GM12878 (cell line): ENCODE measurements around the gene RGS6. TPM values are rescaled to one million over a fixed set of nuclear protein-coding genes. Genes with fewer than 3 reads are reported as not detected.

Experiments used
- ASH2L ChIP-seq: fragments of 300-600, 200-600 bp; sonication (generic); IDR thresholded peaks from 2 replicates; pipeline ENCODE4 v1.6.1; 2017; ENCODE audit warnings: low read depth, mild to moderate bottlenecking, borderline replicate concordance
- BCL11A ChIP-seq: IDR thresholded peaks from 2 replicates; pipeline ENCODE4 v1.6.1; 2011; ENCODE audit warnings: low read depth, low read length
- BCLAF1 ChIP-seq: fragments of 450-650 bp; IDR thresholded peaks from 2 replicates; pipeline ENCODE4 v1.6.1; 2017; ENCODE audit warnings: antibody characterized with exemption, mild to moderate bottlenecking, moderate library complexity
- BRCA1 ChIP-seq: IDR thresholded peaks from 2 replicates; pipeline ENCODE4 v1.6.1; 2011; ENCODE audit warnings: low read depth, low read length, improper control_type of control experiment
- CREM ChIP-seq: IDR thresholded peaks from 2 replicates; pipeline ENCODE4 v1.6.1; 2014; ENCODE audit warnings: antibody characterized with exemption, low read depth
- GATAD2B ChIP-seq: fragments of 450-650 bp; conservative IDR thresholded peaks from 2 replicates; pipeline ENCODE4 v1.6.1; 2017; ENCODE audit warnings: low read depth, mild to moderate bottlenecking, moderate library complexity
- IKZF2 ChIP-seq, 2 experiments: fragments of 450-650 bp; IDR thresholded peaks; 2 replicates each; pipeline ENCODE4 v1.6.1; 2017; ENCODE audit warnings: mild to moderate bottlenecking in 2 of 2, moderate library complexity in 2 of 2
- IRF4 ChIP-seq: IDR thresholded peaks from 2 replicates; pipeline ENCODE4 v1.6.1; 2011; ENCODE audit warnings: low read depth, low read length
- NFYB ChIP-seq: IDR thresholded peaks from 2 replicates; pipeline ENCODE4 v1.6.1; 2011; ENCODE audit warnings: low read depth, mild to moderate bottlenecking, low read length, improper control_type of control experiment, moderate library complexity; ENCODE audit not compliant: insufficient read depth
- PAX5 ChIP-seq: IDR thresholded peaks from 2 replicates; pipeline ENCODE4 v1.6.1; 2011; ENCODE audit warnings: low read depth, low read length, borderline replicate concordance
- PAX8 ChIP-seq: fragments of 450-650 bp; IDR thresholded peaks from 2 replicates; pipeline ENCODE4 v1.6.1; 2017; ENCODE audit warnings: mild to moderate bottlenecking, moderate library complexity
- PML ChIP-seq: IDR thresholded peaks from 2 replicates; pipeline ENCODE4 v1.6.1; 2012; ENCODE audit warnings: low read length, inconsistent platforms
- STAT1 ChIP-seq: fragments of 450-650 bp; conservative IDR thresholded peaks from 2 replicates; pipeline ENCODE4 v1.6.1; 2014; ENCODE audit warnings: antibody characterized with exemption, mild to moderate bottlenecking
- TBL1XR1 ChIP-seq: IDR thresholded peaks from 2 replicates; pipeline ENCODE4 v1.6.1; 2012; ENCODE audit warnings: low read depth, low read length, improper control_type of control experiment
- TCF3 ChIP-seq: IDR thresholded peaks from 2 replicates; pipeline ENCODE4 v1.6.1; 2012; ENCODE audit warnings: low read depth, mild to moderate bottlenecking, low read length, borderline replicate concordance; ENCODE audit not compliant: insufficient read depth
- YBX1 ChIP-seq: fragments of 450-650 bp; IDR thresholded peaks from 2 replicates; pipeline ENCODE4 v1.6.1; 2016; ENCODE audit warnings: antibody characterized with exemption
- ZNF687 ChIP-seq: fragments of 450-650 bp; IDR thresholded peaks from 2 replicates; pipeline ENCODE4 v1.6.1; 2017; ENCODE audit warnings: mild to moderate bottlenecking, moderate library complexity
- ZSCAN29 ChIP-seq: fragments of 450-650 bp; IDR thresholded peaks from 2 replicates; pipeline ENCODE4 v1.6.1; 2017; ENCODE audit warnings: mild to moderate bottlenecking, moderate library complexity
- polyA plus RNA-seq, 11 experiments: library from polyadenylated mRNA; depleted of rRNA in 4 of 11; unstranded in 6 of 11; stranded (reverse) in 5 of 11; fragments of >200 nt; fragmentation: Nextera tagmentation in 4 of 11; fragmentation: Illumina TruSeq in 1 of 11; extraction: Ambion mirVana in 4 of 11; extraction: Trizol in 1 of 11; gene quantifications; 1 replicate in 1 of 11; 2 replicates in 10 of 11; pipeline versions ENCODE4 v1.2.1 to v1.2.3, GENCODE V29; 2011 to 2016; ENCODE audit warnings: inconsistent platforms in 2 of 11, missing spikeins in 2 of 11, low read depth in 1 of 11
- total RNA-seq, 4 experiments: library from RNA; depleted of rRNA in 3 of 4; stranded (reverse); fragments of >200 nt in 3 of 4; fragmentation: Illumina TruSeq in 1 of 4; extraction: Trizol in 1 of 4; gene quantifications; 2 replicates each; pipeline versions ENCODE4 v1.2.1 to v1.2.3, GENCODE V29; 2013 to 2021
- TF ChIP-seq, protein P1 (sequence below): fragments of 150-350 bp; IDR thresholded peaks from 2 replicates; pipeline ENCODE4 v1.6.1; 2016; ENCODE audit warnings: low read depth, low read length
- TF ChIP-seq, protein P2 (sequence below): fragments of 450-650 bp; IDR thresholded peaks from 2 replicates; pipeline ENCODE4 v1.6.1; 2016; ENCODE audit warnings: mild to moderate bottlenecking

Gene RGS6
- total and polyA plus RNA-seq, 10 of the 15 experiments (the other 5 are each of a cell fraction or from before 2014, with no cell fraction given), result 3.9 to 18.1 (median 12.4) TPM

GRCh38 chr14:72164420-72165228 is 232.4 kb downstream of the RGS6 start (continued):
- TF ChIP-seq, protein P1, sequence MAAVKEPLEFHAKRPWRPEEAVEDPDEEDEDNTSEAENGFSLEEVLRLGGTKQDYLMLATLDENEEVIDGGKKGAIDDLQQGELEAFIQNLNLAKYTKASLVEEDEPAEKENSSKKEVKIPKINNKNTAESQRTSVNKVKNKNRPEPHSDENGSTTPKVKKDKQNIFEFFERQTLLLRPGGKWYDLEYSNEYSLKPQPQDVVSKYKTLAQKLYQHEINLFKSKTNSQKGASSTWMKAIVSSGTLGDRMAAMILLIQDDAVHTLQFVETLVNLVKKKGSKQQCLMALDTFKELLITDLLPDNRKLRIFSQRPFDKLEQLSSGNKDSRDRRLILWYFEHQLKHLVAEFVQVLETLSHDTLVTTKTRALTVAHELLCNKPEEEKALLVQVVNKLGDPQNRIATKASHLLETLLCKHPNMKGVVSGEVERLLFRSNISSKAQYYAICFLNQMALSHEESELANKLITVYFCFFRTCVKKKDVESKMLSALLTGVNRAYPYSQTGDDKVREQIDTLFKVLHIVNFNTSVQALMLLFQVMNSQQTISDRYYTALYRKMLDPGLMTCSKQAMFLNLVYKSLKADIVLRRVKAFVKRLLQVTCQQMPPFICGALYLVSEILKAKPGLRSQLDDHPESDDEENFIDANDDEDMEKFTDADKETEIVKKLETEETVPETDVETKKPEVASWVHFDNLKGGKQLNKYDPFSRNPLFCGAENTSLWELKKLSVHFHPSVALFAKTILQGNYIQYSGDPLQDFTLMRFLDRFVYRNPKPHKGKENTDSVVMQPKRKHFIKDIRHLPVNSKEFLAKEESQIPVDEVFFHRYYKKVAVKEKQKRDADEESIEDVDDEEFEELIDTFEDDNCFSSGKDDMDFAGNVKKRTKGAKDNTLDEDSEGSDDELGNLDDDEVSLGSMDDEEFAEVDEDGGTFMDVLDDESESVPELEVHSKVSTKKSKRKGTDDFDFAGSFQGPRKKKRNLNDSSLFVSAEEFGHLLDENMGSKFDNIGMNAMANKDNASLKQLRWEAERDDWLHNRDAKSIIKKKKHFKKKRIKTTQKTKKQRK, result no peak
- TF ChIP-seq NFYB (no peak), ASH2L (no peak), BCLAF1 (no peak), YBX1 (no peak), IKZF2 (IDR thresholded peaks at IDR 0.05) (peak; percentile 98), STAT1 (no peak), GATAD2B (0 out of 2 replicates have a peak, but pooled peaks have one; percentile 56), IRF4 (peak; percentile 74), TCF3 (no peak), BRCA1 (no peak), TBL1XR1 (no peak), PML (no peak), PAX5 (no peak), BCL11A (peak; percentile 73; the same call in 1 of the 2 replicates), ZSCAN29 (no peak), ZNF687 (no peak), PAX8 (no peak), CREM (peak; percentile 78)
- TF ChIP-seq, protein P2, sequence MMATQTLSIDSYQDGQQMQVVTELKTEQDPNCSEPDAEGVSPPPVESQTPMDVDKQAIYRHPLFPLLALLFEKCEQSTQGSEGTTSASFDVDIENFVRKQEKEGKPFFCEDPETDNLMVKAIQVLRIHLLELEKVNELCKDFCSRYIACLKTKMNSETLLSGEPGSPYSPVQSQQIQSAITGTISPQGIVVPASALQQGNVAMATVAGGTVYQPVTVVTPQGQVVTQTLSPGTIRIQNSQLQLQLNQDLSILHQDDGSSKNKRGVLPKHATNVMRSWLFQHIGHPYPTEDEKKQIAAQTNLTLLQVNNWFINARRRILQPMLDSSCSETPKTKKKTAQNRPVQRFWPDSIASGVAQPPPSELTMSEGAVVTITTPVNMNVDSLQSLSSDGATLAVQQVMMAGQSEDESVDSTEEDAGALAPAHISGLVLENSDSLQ, result no peak
